H9 (cell line): ENCODE data around the gene KAZN. TPM values are rescaled to one million over a fixed set of nuclear protein-coding genes. Genes with fewer than 3 reads are reported as not detected.
A peak's percentile ranks its signal among the peaks of the same experiment; 100 is the strongest.

Experiments used
- DNase-seq: peaks from one replicate; pipeline ENCODE4 v3.0.0-alpha.2; 2017
- H2AFZ ChIP-seq: one replicate; pipeline ENCODE4 v1.6.1; 2013; ENCODE audit warnings: mild to moderate bottlenecking, low read length, control low read depth, moderate library complexity
- H2AK5ac ChIP-seq: 2 replicates; pipeline ENCODE4 v1.6.1; 2013; ENCODE audit warnings: low read length, control low read depth, mixed read lengths; ENCODE audit not compliant: insufficient read length
- H2BK120ac ChIP-seq: one replicate; pipeline ENCODE4 v1.6.1; 2013; ENCODE audit warnings: low read depth, mild to moderate bottlenecking, low read length, control low read depth, inconsistent platforms; ENCODE audit not compliant: poor library complexity, severe bottlenecking
- H2BK12ac ChIP-seq: 2 replicates; pipeline ENCODE4 v1.6.1; 2013; ENCODE audit warnings: low read length, control low read depth, mixed read lengths, low read depth; ENCODE audit not compliant: insufficient read length
- H2BK15ac ChIP-seq: 2 replicates; pipeline ENCODE4 v1.6.1; 2013; ENCODE audit warnings: low read depth, low read length, control low read depth
- H2BK20ac ChIP-seq: one replicate; pipeline ENCODE4 v1.6.1; 2013; ENCODE audit warnings: low read depth, mild to moderate bottlenecking, low read length, control low read depth, inconsistent platforms; ENCODE audit not compliant: poor library complexity, severe bottlenecking
- H2BK5ac ChIP-seq: 2 replicates; pipeline ENCODE4 v1.6.1; 2013; ENCODE audit warnings: low read length, control low read depth, mixed read lengths; ENCODE audit not compliant: insufficient read length
- H3K14ac ChIP-seq: 2 replicates; pipeline ENCODE4 v1.6.1; 2013; ENCODE audit warnings: low read length, control low read depth; ENCODE audit not compliant: insufficient read depth
- H3K18ac ChIP-seq: 2 replicates; pipeline ENCODE4 v1.6.1; 2013; ENCODE audit warnings: low read depth, mild to moderate bottlenecking, mixed read lengths, low read length, control low read depth; ENCODE audit not compliant: insufficient read length
- H3K23ac ChIP-seq: 2 replicates; pipeline ENCODE4 v1.6.1; 2013; ENCODE audit warnings: low read length, control low read depth, mixed read lengths, low read depth; ENCODE audit not compliant: insufficient read length
- H3K23me2 ChIP-seq: 2 replicates; pipeline ENCODE4 v1.6.1; 2013; ENCODE audit warnings: low read depth, mild to moderate bottlenecking, mixed read lengths, low read length, control low read depth; ENCODE audit not compliant: insufficient read length, poor library complexity, severe bottlenecking
- H3K27ac ChIP-seq: 2 replicates; pipeline ENCODE4 v1.5.1; 2013; ENCODE audit warnings: low read length, control low read depth, mixed read lengths, low read depth; ENCODE audit not compliant: insufficient read length
- H3K27me3 ChIP-seq: 2 replicates; pipeline ENCODE4 v1.6.1; 2013; ENCODE audit warnings: low read length, control low read depth, inconsistent platforms; ENCODE audit not compliant: insufficient read depth
- H3K4ac ChIP-seq: 2 replicates; pipeline ENCODE4 v1.6.1; 2013; ENCODE audit warnings: low read depth, mild to moderate bottlenecking, control low read depth, inconsistent platforms, low read length, moderate library complexity
- H3K4me1 ChIP-seq: 2 replicates; pipeline ENCODE4 v1.6.1; 2013; ENCODE audit warnings: low read length, control low read depth, inconsistent platforms; ENCODE audit not compliant: insufficient read depth
- H3K4me2 ChIP-seq: 2 replicates; pipeline ENCODE4 v1.6.1; 2013; ENCODE audit warnings: low read length, control low read depth, mixed read lengths; ENCODE audit not compliant: insufficient read length, insufficient read depth
- H3K56ac ChIP-seq: 2 replicates; pipeline ENCODE4 v1.6.1; 2013; ENCODE audit warnings: low read depth, mild to moderate bottlenecking, mixed read lengths, low read length, control low read depth; ENCODE audit not compliant: insufficient read length
- H3K79me1 ChIP-seq: 2 replicates; pipeline ENCODE4 v1.6.1; 2013; ENCODE audit warnings: low read depth, mild to moderate bottlenecking, moderate library complexity, low read length, control low read depth, inconsistent platforms; ENCODE audit not compliant: insufficient read depth, poor library complexity, severe bottlenecking
- H3K79me2 ChIP-seq: 2 replicates; pipeline ENCODE4 v1.6.1; 2013; ENCODE audit warnings: low read length, control low read depth, inconsistent platforms; ENCODE audit not compliant: insufficient read depth
- H3K9ac ChIP-seq: 2 replicates; pipeline ENCODE4 v1.6.1; 2013; ENCODE audit warnings: low read length, control low read depth, mixed read lengths; ENCODE audit not compliant: insufficient read length; ENCODE audit errors: extremely low read depth
- H3K9me3 ChIP-seq: one replicate; pipeline ENCODE4 v1.6.1; 2013; ENCODE audit warnings: low read depth, low read length, inconsistent platforms; ENCODE audit not compliant: control insufficient read depth
- H3T11ph ChIP-seq: one replicate; pipeline ENCODE4 v1.6.1; 2013; ENCODE audit warnings: mild to moderate bottlenecking, low read length, control low read depth, inconsistent platforms
- H4K20me1 ChIP-seq: one replicate; pipeline ENCODE4 v1.6.1; 2013; ENCODE audit not compliant: control insufficient read depth, insufficient read length, insufficient read depth
- H4K5ac ChIP-seq: 2 replicates; pipeline ENCODE4 v1.6.1; 2013; ENCODE audit warnings: low read depth, mild to moderate bottlenecking, mixed read lengths, low read length, control low read depth; ENCODE audit not compliant: insufficient read length
- H4K8ac ChIP-seq: replicated peaks from 2 replicates; pipeline ENCODE4 v1.6.1; 2013; ENCODE audit warnings: low read length, control low read depth, mixed read lengths, low read depth; ENCODE audit not compliant: insufficient read length
- H4K91ac ChIP-seq: 2 replicates; pipeline ENCODE4 v1.6.1; 2013; ENCODE audit warnings: low read depth, mild to moderate bottlenecking, moderate library complexity, mixed read lengths, low read length, control low read depth; ENCODE audit not compliant: insufficient read length
- H3K27ac Mint-ChIP-seq, 3 experiments: 2 replicates in 2 of 3; 3 replicates in 1 of 3; pipeline ENCODE4 v1.8.0; 2020 to 2021; ENCODE audit warnings: mixed read lengths in 3 of 3, mild to moderate bottlenecking in 1 of 3, moderate library complexity in 1 of 3
- H3K27me3 Mint-ChIP-seq: 2 replicates; pipeline ENCODE4 v1.8.0; 2021; ENCODE audit warnings: low read depth, mild to moderate bottlenecking, moderate library complexity, mixed read lengths
- H3K36me3 Mint-ChIP-seq, 3 experiments: 2 replicates in 2 of 3; 3 replicates in 1 of 3; pipeline ENCODE4 v1.8.0; 2020 to 2021; ENCODE audit warnings: low read depth in 3 of 3, mixed read lengths in 3 of 3; ENCODE audit not compliant: insufficient read depth in 1 of 3
- H3K4me1 Mint-ChIP-seq, 2 experiments: 2 replicates each; pipeline ENCODE4 v1.8.0; 2020; ENCODE audit warnings: mixed read lengths in 2 of 2
- H3K4me3 Mint-ChIP-seq, 2 experiments: 2 replicates in 1 of 2; 3 replicates in 1 of 2; pipeline ENCODE4 v1.8.0; 2020 to 2021; ENCODE audit warnings: mild to moderate bottlenecking in 2 of 2, mixed read lengths in 2 of 2, moderate library complexity in 1 of 2
- H3K9me3 Mint-ChIP-seq, 2 experiments: 2 replicates in 1 of 2; 3 replicates in 1 of 2; pipeline ENCODE4 v1.8.0; 2020; ENCODE audit warnings: mild to moderate bottlenecking in 2 of 2, mixed read lengths in 2 of 2, moderate library complexity in 1 of 2
- WGBS: extraction: QIAGEN DNeasy Blood & Tissue Kit; methylation state at CpG from one replicate; pipeline ENCODE4 v1.1.7; 2013; ENCODE audit warnings: missing lambda C conversion rate, low lambda C conversion rate, mixed read lengths; ENCODE audit not compliant: insufficient read length; ENCODE audit errors: extremely low coverage; 5-methylcytosine and 5-hydroxymethylcytosine counted together
- total RNA-seq: library from RNA; stranded (reverse); gene quantifications from 2 replicates; pipeline ENCODE4 v1.2.1, GENCODE V29; 2021
- TF ChIP-seq, protein P1 (sequence below): fragments of 200-600 bp; sonication (generic); conservative IDR thresholded peaks from 3 replicates; pipeline ENCODE4 v1.8.0; 2021; ENCODE audit warnings: antibody characterized with exemption, mild to moderate bottlenecking

The KAZN gene
- total RNA-seq, 1 experiment from 2014 or later: 7.6 TPM

DNA sequence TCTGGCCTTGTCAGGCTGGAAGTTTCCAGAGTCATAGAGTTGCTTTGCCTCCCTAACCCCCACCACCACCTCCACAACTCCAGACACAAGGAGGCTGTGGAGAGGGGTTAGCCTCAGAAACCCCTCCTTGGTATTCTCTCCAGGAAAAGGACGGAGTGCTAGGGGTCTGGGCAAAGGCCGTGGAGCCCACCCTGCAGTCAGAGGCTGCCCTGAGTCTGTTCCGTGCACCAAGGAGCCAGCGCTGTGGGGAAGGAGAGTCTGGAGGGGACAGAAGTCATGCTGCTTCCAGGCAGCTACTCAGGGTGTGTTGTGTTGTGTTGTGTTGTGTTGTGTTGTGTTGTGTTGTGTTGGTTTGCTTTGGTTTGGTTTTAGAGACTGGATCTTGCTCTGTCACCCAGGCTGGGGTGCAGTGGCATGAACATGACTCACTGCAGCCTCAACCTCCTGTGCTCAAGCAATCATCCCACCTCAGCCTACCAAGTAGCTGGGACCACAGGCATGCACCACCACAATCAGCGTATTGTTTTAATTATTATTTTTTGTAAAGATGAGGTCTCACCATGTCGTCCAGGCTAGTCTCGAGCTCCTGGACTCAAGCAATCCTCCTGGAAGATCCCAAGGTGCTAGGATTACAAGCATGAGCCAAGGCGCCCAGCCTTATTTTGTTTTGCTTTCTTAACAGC is 432.9 kb downstream of the KAZN start:
- Histone ChIP-seq H2AFZ (no peak overlapping the region), H3K27me3 (no peaks in the 10 kb centered on the region), H3K4me2 (no peak overlapping the region), H3K9me3 (no peaks in the 10 kb centered on the region), H3K27ac (no peak overlapping the region), H3T11ph (no peak overlapping the region), H4K91ac (no peak overlapping the region), H2BK20ac (no peak overlapping the region), H2BK12ac (no peak overlapping the region), H2BK15ac (no peak overlapping the region), H3K9ac (no peak overlapping the region), H3K14ac (no peak overlapping the region), H3K79me1 (no peaks in the 10 kb centered on the region), H2BK5ac (no peak overlapping the region), H3K4me1 (peaks cover 7% of the 10 kb centered on the region; the same call in 1 of the 2 replicates), H3K23me2 (no peaks in the 10 kb centered on the region), H3K79me2 (no peaks in the 10 kb centered on the region), H2AK5ac (no peak overlapping the region), H2BK120ac (no peak overlapping the region), H3K56ac (no peak overlapping the region), H3K4ac (no peak overlapping the region), H4K5ac (no peak overlapping the region), H4K20me1 (peaks cover 2% of the 10 kb centered on the region), H4K8ac (no peak overlapping the region), H3K18ac (no peak overlapping the region), H3K23ac (no peak overlapping the region)
- no peaks in the 10 kb centered on the region for H3K36me3 Mint-ChIP-seq
- TF ChIP-seq, protein P1, sequence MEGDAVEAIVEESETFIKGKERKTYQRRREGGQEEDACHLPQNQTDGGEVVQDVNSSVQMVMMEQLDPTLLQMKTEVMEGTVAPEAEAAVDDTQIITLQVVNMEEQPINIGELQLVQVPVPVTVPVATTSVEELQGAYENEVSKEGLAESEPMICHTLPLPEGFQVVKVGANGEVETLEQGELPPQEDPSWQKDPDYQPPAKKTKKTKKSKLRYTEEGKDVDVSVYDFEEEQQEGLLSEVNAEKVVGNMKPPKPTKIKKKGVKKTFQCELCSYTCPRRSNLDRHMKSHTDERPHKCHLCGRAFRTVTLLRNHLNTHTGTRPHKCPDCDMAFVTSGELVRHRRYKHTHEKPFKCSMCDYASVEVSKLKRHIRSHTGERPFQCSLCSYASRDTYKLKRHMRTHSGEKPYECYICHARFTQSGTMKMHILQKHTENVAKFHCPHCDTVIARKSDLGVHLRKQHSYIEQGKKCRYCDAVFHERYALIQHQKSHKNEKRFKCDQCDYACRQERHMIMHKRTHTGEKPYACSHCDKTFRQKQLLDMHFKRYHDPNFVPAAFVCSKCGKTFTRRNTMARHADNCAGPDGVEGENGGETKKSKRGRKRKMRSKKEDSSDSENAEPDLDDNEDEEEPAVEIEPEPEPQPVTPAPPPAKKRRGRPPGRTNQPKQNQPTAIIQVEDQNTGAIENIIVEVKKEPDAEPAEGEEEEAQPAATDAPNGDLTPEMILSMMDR: no peak
- peaks cover 24 to 32% of the 10 kb centered on the region in 2 experiments for H3K4me1 Mint-ChIP-seq
- no peaks in the 10 kb centered on the region for H3K9me3 Mint-ChIP-seq
- no peak overlapping the region for H3K4me3 Mint-ChIP-seq
- H3K27me3 Mint-ChIP-seq: no peaks in the 10 kb centered on the region
- no peak for DNase-seq
- H3K27ac Mint-ChIP-seq: peak overlapping the region in 2 of 3 experiments; percentile 39 to 75; a peak in 4 of 7 replicates
- no CpG with 5 or more reads among the region's 8 CpGs for WGBS
